Activated T-helper 17 cell treated with anti-CD3 and anti-CD28 coated beads, Interleukin-2, amount 50 U/mL, for 72 hours (primary cell): Measurements from ENCODE around the gene ZDHHC4. TPM values are rescaled to one million over a fixed set of nuclear protein-coding genes. Genes with fewer than 3 reads are reported as not detected.

Source experiments
- ATAC-seq: fragments of 150-1000 bp; cut with Tn5 transposase; replicated peaks from 2 replicates; pipeline ENCODE4 v1.10.0; 2021; ENCODE audit warnings: mild to moderate bottlenecking, moderate library complexity
- H3K27ac Mint-ChIP-seq: one replicate; pipeline ENCODE4 v1.8.0; 2022; ENCODE audit warnings: mixed read lengths
- H3K27me3 Mint-ChIP-seq: one replicate; pipeline ENCODE4 v1.8.0; 2022; ENCODE audit warnings: mixed read lengths
- H3K36me3 Mint-ChIP-seq: one replicate; pipeline ENCODE4 v1.8.0; 2022; ENCODE audit warnings: low read depth, mild to moderate bottlenecking, mixed read lengths
- H3K4me1 Mint-ChIP-seq: one replicate; pipeline ENCODE4 v1.8.0; 2022; ENCODE audit warnings: mixed read lengths
- H3K4me3 Mint-ChIP-seq: one replicate; pipeline ENCODE4 v1.8.0; 2022; ENCODE audit warnings: mild to moderate bottlenecking, mixed read lengths
- H3K9me3 Mint-ChIP-seq: one replicate; pipeline ENCODE4 v1.8.0; 2022; ENCODE audit warnings: mixed read lengths
- total RNA-seq, 2 donors: library from RNA; stranded (reverse); gene quantifications; one replicate each; pipeline ENCODE4 v1.2.3, GENCODE V29; 2022

Gene ZDHHC4
- total RNA-seq, 2 donors from 2014 or later: 23.6 to 26.1 TPM

DNA sequence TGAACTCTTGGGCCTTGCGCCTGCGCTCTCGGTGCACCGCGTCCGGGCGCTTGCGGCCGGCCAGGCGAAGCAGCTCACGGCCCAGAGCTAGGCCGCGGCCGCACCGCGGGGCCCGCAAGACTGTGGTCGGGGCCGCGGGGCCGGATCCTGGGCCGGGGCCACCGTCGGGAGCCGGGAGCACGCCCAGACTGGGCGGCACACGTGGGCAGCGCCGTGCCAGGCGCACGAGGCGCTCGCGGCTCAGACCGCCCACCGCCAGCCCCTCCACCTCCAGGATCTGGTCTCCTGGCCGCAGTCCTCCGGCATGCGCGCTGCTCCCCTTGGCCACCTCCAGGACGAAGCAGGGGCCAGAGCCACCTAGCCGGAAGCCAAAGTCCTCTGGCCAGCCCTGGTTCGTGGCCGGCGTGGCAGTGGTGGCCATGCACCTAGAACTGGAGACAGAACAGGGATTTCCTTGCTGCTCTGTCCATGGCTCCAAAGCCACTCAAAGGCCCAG, 26.2 kb upstream of the ZDHHC4 start, which contains the start of gene GRID2IP:
Gene GRID2IP (minus strand): TSS at position 446 of the 496 bp plus-strand sequence. CDS start 25 bp downstream, at position 421.
- Mint-ChIP-seq H3K4me1 (no peaks in the 10 kb centered on the region), H3K36me3 (no peaks in the 10 kb centered on the region)

DNA sequence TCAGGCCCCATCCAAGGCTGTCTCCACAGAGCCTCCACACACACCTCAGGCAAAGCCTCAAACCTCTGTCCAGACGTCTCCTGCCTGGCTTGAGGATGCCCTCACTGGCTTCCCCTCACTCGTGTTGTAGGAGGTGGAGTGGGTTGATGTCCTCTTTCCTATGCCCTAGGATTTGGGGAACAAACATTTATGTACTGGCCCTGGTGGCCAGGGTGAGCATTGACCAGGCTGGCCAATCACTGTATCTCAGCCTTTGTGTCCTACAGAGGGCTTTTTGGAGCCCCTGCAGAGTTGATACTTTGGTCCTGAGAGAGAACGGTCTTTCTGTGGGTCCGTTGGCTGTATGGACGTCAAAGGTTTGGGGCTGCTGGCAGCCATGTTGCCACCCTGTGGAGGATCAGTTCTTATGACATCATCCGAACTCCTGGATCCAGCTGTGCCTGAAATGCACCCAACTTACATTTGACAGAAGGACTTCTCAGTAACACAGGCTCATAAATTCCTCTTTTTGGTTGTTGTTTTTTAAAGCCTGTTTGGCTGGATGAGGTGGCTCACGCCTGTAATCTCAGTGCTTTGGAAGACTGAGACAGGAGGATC, 23.7 kb upstream of the ZDHHC4 start:
- H3K27me3 Mint-ChIP-seq: no peaks in the 10 kb centered on the region
- ATAC-seq: no peak
- no peaks in the 10 kb centered on the region for H3K36me3 Mint-ChIP-seq
- H3K4me3 Mint-ChIP-seq: no peak overlapping the region
- no peak overlapping the region for H3K27ac Mint-ChIP-seq
- no peaks in the 10 kb centered on the region for H3K9me3 Mint-ChIP-seq
- H3K4me1 Mint-ChIP-seq: no peaks in the 10 kb centered on the region

More for the DNA sequence above, 26.2 kb upstream of the ZDHHC4 start, which contains the start of gene GRID2IP:
- Mint-ChIP-seq H3K9me3 (no peaks in the 10 kb centered on the region), H3K27ac (no peak within 1 kb of the TSS), H3K4me3 (no peak within 1 kb of the TSS), H3K27me3 (no peaks in the 10 kb centered on the region)
- no peak for ATAC-seq

DNA sequence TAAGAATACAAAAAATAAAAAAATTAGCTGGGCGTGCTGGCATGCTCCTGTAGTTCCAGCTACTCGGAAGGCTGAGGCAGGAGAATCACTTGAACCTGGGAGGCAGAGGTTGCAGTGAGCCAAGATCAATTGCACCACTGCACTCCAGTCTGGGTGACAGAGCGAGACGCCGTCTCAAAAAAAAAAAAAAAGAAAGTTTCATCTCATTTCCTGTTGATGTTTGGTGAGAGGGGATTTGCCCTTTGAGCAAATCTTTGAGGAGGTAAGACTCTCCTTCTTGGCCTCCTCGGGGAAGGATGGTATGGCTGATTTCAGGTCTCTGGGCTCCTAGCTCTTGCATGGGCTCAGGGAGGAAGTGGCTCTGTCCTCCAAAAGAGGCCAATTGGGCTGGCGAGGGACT, 22.4 kb upstream of the ZDHHC4 start:
- no peak for ATAC-seq
- Mint-ChIP-seq H3K4me1 (no peaks in the 10 kb centered on the region), H3K4me3 (peak overlapping the region; percentile 33), H3K36me3 (no peaks in the 10 kb centered on the region), H3K27me3 (no peaks in the 10 kb centered on the region), H3K27ac (peak overlapping the region; percentile 20), H3K9me3 (no peaks in the 10 kb centered on the region)

DNA sequence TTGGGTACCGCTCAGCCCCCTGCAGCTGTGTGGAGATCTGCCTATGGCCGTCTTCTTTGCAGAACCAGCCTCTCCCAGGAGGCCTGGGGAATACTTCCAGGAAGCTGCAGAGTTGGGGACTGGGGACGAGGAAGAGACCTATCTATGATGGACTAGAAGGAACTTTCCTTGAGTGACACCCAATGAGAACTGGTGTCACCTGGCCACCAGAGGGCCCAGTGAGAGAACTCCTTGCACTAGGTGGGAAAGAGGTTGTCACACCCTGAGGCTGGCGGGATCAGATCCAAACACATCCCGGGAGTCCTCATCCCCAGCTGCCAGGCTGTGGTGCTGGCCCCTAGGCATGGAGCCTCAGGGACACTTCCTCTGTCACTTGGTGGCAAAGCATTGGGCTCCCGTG, 21.1 kb upstream of the ZDHHC4 start:
- Mint-ChIP-seq H3K27me3 (no peaks in the 10 kb centered on the region), H3K9me3 (no peaks in the 10 kb centered on the region), H3K4me1 (no peaks in the 10 kb centered on the region), H3K4me3 (no peak overlapping the region), H3K36me3 (no peaks in the 10 kb centered on the region), H3K27ac (no peak overlapping the region)
- no peak for ATAC-seq

DNA sequence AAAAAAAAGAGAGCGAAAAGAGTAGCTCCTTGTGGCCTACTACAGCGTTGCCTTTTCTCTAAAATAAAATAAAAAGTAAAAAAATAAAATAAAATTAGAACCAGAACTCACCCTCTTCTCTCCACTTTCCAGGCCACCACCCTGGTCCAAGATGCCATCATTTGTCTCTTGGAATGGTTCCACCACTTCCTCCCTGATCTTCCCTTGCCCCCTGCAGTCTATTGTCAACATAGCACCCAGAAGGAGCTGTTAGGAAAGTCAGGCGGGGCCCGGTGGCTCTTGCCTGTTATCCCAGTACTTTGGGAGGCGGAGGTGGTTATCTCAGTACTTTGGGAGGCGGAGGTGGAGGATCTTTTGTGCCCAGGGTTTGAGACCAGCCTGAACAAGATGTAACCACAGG, 18.4 kb upstream of the ZDHHC4 start:
- H3K27ac Mint-ChIP-seq: no peak overlapping the region
- no peaks in the 10 kb centered on the region for H3K4me1 Mint-ChIP-seq
- no peaks in the 10 kb centered on the region for H3K27me3 Mint-ChIP-seq
- H3K9me3 Mint-ChIP-seq: no peaks in the 10 kb centered on the region
- ATAC-seq: peak; percentile 38
- no peak overlapping the region for H3K4me3 Mint-ChIP-seq
- no peaks in the 10 kb centered on the region for H3K36me3 Mint-ChIP-seq

DNA sequence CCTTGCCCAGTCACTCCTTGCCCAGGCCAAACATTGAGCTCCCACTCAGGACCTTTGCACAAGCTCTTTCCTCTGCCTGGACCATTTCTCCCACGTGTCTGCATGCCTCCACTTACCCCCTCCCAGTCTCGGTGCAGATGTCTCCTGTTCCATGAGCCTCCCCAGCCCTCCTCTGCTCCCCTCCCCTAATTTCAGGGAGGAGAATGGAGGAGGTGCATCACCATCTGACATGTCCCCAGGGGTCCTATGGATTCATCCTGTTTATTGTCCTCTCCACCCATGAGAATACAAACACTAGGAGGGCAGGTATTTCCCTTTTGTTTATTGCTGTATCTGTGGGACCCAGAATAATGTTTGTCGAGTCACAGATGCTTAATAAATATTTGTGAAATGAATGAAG, 17.4 kb upstream of the ZDHHC4 start:
- no peak for ATAC-seq
- Mint-ChIP-seq H3K27me3 (no peaks in the 10 kb centered on the region), H3K9me3 (no peaks in the 10 kb centered on the region), H3K27ac (no peak overlapping the region), H3K4me1 (no peaks in the 10 kb centered on the region), H3K4me3 (no peak overlapping the region), H3K36me3 (no peaks in the 10 kb centered on the region)

DNA sequence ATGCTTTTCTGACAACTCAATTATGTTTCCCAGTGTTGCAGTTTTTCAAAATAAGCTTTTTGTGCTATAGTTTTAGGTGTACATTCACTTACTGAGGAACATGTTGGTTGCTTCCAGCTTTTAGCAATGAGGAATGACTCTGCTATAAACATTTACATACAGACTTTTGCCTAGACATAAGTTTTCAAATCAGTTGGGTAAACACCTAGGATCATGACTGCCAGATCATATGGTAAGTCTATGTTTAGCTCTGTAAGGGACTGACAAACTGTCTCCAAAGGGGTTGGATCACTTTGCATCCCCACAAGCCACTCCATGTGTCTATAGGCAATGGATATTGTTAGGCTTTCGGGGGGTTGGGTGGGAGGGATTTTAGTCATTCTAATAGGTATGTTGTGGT, 15.1 kb upstream of the ZDHHC4 start:
- ATAC-seq: no peak
- Mint-ChIP-seq H3K27ac (no peak overlapping the region), H3K27me3 (no peaks in the 10 kb centered on the region), H3K4me1 (no peaks in the 10 kb centered on the region), H3K9me3 (no peaks in the 10 kb centered on the region), H3K36me3 (no peaks in the 10 kb centered on the region), H3K4me3 (no peak overlapping the region)

DNA sequence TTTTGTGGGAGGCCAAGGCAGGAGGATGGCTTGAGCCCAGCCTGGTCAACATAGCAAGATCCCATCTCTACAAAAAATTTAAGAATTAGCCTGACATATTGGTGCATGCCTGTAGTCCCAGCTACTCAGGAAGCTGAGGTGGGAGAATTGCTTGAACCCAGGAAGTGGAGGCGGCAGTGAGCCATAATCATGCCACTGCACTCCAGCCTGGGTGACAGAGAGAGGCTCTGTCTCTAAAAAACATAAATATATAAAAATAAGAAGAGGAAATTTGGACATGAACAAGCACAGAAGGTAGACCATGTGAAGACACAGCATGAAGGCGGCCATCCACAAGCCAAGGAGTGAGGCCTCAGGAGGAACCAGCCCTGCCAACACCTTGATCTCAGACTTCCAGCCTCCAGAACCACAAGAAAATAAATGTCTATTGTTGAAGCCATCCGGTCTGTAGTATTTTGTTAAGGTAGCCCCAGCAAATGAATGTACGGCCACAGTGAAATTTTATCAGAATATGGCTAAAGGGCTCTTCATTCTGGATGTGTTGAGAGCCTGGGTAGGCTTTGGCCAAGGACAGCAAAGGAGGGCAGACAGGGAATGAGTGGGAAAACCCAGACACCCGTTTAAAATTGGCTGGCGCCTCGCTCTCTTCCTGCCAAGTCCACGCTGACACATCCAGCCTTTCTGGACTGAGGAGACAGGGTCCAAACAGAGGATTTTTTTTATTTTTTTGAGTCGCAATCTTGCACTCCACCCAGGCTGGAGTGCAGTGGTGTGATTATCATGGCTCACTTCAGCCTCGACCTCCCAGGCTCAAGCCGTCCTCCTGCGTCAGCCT, 13.1 kb upstream of the ZDHHC4 start:
- H3K9me3 Mint-ChIP-seq: no peaks in the 10 kb centered on the region
- no peak overlapping the region for H3K4me3 Mint-ChIP-seq
- H3K27ac Mint-ChIP-seq: no peak overlapping the region
- H3K4me1 Mint-ChIP-seq: no peaks in the 10 kb centered on the region
- no peak for ATAC-seq
- H3K36me3 Mint-ChIP-seq: no peaks in the 10 kb centered on the region
- H3K27me3 Mint-ChIP-seq: no peaks in the 10 kb centered on the region

DNA sequence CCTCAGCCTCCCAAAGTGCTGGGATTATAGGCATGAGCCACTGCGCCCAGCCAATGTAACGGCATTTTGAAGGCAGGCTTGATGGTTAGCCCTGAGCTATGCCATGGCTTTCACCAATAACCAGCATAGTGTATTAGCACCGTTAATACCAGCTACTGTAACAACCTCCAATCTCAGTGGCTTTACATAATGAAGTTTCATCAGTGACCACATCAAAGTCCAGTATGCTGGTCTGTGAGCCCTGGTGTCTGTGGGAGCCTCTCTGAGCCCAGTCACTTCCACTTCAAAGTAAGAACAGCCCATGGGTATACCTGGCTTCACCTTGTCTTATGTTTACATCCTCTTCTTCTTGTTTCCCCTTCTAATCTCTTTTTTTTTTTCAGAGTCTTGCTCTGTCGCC, 11.6 kb upstream of the ZDHHC4 start:
- Mint-ChIP-seq H3K4me3 (no peak overlapping the region), H3K27ac (no peak overlapping the region), H3K27me3 (no peaks in the 10 kb centered on the region), H3K36me3 (no peaks in the 10 kb centered on the region), H3K9me3 (no peaks in the 10 kb centered on the region), H3K4me1 (no peaks in the 10 kb centered on the region)
- no peak for ATAC-seq

DNA sequence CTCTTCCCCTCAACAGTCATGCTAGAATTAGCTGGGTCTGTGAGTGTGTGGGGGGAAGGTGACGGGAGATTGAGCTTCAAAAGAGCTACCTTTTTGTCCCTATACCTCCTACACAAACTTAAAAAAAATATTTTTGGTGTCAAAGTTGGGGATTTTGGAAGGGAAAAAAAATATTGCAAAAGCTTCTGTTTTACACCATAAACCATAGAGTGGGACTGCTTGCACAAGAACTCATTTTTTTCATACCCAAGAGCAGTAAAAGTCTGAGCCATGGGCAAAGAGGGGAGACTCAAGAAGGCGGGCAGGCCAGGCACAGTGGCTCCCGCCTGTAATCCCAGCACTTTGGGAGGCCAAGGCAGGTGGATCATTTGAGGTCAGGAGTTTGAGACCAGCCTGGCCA, 9.4 kb upstream of the ZDHHC4 start:
- no peak for ATAC-seq
- H3K27ac Mint-ChIP-seq: no peak overlapping the region

DNA sequence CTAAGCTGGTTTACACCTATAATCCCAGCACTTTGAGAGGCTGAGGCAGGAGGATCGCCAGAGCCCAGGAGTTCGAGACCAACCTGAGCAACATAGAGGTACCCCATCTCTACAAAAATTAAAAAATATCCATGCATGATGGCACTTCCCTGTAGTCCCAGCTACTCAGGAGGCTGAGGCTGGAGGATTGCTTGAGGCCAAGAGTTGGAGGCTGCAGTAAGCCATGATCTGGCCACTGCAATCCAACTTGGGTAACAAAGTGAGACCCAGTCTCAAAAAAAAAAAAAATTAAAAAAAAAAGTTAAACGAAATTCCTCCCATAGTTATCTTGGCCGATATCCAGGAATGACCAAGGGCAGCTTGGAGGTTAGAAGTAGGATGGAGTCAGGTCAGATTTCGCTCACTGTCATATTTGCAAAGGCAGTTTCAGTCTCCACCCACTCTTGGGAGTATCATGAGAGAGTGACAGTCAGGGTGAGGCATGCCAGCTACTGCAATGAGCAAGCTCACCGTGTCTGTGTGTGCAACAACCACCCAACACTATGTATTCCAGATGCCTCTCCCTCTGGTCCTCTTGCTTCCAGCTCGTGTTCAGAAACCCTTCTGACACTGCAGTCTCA, 6.0 kb upstream of the ZDHHC4 start:
- no peaks in the 10 kb centered on the region for H3K36me3 Mint-ChIP-seq
- no peak overlapping the region for H3K27ac Mint-ChIP-seq
- peak; percentile 96 for ATAC-seq
- no peaks in the 10 kb centered on the region for H3K4me1 Mint-ChIP-seq
- H3K4me3 Mint-ChIP-seq: no peak overlapping the region
- no peaks in the 10 kb centered on the region for H3K9me3 Mint-ChIP-seq
- H3K27me3 Mint-ChIP-seq: peaks cover 4% of the 10 kb centered on the region

More for the DNA sequence above, 9.4 kb upstream of the ZDHHC4 start:
- H3K4me3 Mint-ChIP-seq: no peak overlapping the region
- H3K27me3 Mint-ChIP-seq: peaks cover 4% of the 10 kb centered on the region
- no peaks in the 10 kb centered on the region for H3K36me3 Mint-ChIP-seq
- H3K4me1 Mint-ChIP-seq: no peaks in the 10 kb centered on the region
- no peaks in the 10 kb centered on the region for H3K9me3 Mint-ChIP-seq

DNA sequence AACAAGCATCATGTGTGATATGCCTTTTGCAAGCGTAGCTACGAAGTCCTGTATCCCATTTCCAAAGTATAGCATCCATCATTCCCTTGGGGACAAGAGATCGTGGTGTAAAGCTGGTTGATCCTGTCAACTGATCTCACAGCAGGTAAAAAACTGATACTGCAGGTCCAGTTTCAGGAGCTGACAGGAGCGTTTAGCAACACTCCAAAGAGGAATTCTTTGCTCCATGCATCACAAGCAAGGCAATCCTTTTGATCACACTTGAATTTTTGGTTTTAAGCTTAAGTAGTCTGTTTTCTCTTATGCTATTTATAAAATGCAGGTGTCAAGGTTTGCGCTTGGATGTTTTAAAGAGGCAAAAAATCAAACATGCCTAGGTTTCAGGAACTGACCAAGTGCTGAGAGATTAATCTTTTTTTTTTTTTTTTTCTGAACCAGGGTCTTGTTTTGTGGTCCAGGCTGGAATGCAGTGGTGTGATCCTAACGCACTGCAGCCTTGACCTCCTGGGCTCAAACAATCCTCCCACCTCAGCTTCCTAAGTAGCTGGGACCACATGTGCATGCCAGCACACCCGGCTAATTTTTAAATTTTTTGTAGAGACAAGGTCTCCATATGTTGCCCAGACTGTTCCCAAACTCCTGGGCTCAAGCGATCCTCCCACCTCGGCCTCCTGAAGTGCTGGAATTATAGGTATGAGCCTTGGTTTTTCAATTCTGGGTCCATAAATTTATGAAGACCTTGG, 1.8 kb upstream of the ZDHHC4 start:
- H3K36me3 Mint-ChIP-seq: peaks cover 2% of the 10 kb centered on the region
- no peak for ATAC-seq
- no peak overlapping the region for H3K27ac Mint-ChIP-seq
- peaks cover 4% of the 10 kb centered on the region for H3K27me3 Mint-ChIP-seq
- no peaks in the 10 kb centered on the region for H3K9me3 Mint-ChIP-seq
- H3K4me3 Mint-ChIP-seq: peak overlapping the region; percentile 83
- H3K4me1 Mint-ChIP-seq: no peaks in the 10 kb centered on the region

DNA sequence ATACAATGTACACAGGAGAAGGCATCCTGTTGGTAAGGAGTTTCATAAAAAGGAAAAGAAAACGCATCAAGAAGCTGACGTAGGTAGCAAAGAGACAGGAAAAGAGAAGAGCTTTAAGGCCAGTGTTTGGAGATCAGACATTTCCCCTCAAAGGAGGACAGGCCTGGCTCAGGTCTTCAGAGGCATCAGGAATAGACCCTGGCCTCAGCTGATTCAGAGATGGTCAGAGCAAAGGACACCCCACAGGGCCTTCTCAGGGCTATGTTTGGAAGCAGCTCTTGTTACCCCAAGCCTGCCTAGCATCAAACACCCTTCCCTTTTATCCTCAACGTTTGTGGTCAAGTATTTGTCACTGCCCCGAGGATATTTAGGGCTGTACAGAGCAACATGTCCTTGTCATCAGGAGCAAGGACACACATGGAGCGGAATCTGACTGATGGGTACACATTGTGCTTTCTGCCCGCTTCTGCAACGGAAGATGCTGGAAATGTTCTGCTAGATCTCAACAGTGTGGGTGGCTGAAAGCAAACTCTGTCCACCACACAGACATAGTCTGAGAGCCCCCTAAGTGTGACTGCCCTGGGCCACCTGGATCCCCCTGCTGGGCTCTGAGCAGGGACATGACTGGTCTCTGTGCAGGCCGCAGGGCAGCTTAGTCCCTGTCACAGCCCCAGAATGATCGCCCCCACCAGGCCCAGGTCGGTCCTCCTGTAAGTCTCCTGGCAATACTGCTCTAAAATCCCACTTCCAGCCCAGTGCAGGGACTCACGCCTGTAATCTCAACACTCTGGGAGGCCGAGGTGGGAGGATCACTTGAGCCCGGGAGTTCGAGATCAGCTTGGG, 1.0 kb upstream of the ZDHHC4 start:
- no peaks in the 10 kb centered on the region for H3K9me3 Mint-ChIP-seq
- H3K27ac Mint-ChIP-seq: no peak overlapping the region

More for the DNA sequence above, 1.0 kb upstream of the ZDHHC4 start:
- peaks cover 10% of the 10 kb centered on the region for H3K36me3 Mint-ChIP-seq
- no peak for ATAC-seq
- peak overlapping the region; percentile 83 for H3K4me3 Mint-ChIP-seq
- no peaks in the 10 kb centered on the region for H3K4me1 Mint-ChIP-seq
- peaks cover 4% of the 10 kb centered on the region for H3K27me3 Mint-ChIP-seq
